ENCODE results near the gene AOPEP.
"Not testable (repeated sequence)": the region's sequence is repeated elsewhere in the genome, so short reads cannot be mapped to it uniquely, and the experiment has no call there.

The AOPEP gene

DNA sequence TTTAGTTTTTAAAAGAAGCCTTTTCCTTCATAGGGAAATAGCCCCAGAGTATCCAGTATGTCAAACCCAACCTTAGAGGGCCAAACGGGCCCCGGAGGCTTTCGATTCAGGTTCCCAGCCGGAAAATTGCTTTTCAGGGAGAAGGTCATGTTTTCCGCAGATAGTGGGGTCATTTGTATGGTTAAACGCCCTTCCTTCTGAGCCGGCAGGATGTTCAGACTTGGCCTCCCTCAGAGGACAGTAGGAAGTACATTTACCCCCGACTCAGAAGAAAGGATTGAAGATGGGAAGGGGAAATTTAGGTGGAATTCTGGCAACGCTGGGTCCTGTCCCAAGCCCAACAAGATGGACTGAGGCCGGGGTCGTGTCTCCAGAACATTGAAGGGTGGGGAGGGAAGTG lies 195.2 kb downstream of the AOPEP start:
- no peak for DNase-seq

- DNase-seq = no peak
Observed at GRCh38 chr9:94922098-94922607, 195.7 kb downstream of the AOPEP start.

DNA sequence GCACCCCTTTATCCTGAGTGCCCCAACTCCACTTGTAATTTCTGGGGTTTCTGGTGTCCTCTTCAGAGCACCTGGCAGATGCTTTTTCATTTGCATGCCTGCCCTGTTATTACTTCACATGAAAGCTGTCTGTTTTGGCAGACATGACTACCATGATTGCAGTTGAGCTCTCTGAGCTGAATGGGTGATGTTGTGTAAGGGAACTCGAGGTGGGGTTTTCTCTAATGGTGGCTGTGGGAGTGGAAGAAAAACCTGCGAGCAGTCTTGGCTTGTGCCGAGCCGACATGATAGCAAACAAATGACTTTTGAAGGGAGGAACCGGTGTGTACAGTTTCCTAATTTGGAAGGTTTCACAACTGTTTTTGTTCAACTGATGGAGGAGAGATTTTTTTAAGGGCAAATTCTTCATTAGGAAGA lies 196.2 kb downstream of the AOPEP start:
- peak in 2 of 3 donors; percentile 4 to 5 for DNase-seq

DNA sequence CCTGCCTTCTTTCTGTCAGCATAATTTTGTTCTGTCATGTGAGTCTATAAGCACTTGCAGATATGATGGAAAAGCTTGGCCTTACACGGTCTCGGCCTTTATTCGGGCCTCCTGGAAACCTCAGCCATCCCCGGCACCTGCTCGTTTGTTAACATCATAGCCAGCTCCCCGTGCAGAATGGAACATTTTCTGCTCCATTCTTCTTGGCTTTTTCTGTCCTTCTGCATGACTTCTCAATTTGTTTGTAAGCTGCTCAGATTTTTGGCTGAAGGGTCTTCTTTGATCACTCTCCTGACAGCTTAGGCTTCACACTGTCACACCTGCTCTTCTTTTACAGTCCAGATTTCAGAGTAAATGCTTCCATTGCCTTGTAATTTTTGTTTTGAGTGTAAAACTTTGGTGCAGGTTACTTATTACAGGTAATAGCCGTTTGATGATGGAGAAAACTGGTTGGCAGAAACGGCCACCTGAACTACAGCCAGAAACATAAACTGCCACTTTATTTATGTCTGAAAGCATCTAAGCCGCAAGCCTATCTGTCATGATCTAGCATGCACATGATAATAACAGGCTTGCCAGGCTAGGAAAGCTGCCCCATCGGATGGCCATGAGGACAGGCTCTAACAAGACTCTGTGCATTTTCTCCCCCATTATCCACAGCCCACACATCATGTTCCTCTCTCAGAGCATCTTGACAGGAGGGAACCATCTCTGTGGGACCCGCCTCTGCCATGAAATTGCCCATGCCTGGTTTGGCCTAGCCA lies 197.0 kb downstream of the AOPEP start:
- DNase-seq = no peak

- DNase-seq = no peak
Observed at GRCh38 chr9:94925751-94926430, 199.4 kb downstream of the AOPEP start.

DNA sequence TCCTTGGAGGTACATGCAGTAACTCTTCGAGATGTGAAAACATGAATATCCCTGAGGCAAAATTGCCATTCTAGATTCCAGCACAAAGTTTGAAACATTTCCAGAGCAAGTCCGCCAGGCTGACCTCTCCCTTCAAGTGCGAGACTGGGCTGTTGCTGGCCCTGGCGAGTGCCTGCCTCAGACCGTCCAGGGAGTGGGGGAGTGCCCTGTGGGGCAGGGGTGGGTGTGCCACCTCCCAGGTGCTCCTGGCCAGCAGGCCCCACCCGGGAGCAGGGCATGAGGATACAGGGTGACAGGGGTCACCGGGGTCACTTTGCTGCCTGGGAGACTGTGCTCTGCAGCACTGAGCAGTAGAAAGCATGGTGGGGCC lies 199.9 kb downstream of the AOPEP start:
- DNase-seq = no peak

DNA sequence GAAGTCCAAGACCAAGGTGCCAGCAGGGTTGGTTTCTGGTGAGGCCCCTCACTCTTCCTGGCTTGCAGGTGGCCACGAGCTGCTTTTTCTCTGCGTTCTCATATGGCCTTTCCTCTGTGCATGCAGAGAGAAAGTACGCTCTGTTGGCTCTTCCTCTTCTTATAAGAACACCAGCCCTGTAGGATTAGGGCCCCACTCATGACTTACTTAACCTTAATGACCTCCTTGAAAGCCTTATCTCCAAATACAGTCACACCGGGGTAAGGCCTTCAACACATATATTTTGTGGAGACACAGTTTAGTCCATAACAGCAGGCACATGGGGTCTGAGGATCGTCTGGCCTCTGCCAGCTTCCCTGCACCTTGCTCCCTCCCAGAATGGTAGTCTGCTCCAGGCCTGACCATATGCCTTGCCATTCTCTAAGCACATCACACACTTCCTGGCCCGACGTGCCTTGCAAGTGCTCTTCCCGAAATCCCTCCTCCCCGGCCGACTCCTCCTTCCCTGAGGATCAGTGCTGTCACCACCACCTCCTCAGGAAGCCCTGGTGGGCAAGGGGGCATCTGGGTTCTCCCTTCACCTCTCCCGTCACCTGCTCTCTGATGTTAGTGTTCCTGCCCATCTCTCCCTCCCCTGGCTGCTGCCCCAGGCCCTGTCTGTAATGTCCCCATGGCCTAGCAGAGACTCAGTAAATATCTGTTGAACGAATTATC lies 200.7 kb downstream of the AOPEP start:
- DNase-seq = no peak

GRCh38 chr9:94927762-94928670 lies 201.5 kb downstream of the AOPEP start:
- no peak for DNase-seq

GRCh38 chr9:94928691-94929368 lies 202.3 kb downstream of the AOPEP start:
- no peak for DNase-seq

DNA sequence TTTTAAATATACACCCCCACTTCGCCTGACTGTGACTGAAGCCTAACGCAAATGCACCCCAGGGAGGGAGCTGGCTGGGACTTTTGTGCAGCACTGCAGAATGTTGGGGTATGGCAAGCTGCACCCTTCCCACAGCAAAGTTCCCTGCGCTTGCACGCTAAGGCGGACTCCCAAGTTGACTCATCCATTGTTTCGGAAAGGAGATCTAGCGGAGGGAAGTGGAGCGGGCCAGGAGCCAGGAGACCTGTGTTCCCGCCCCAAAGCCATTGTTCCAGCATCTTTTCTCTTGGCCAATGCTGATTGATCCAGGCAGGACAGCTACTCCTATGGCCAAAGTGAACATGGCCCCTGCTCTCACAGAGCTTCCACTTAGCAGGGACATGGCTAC lies 202.9 kb downstream of the AOPEP start:
- DNase-seq = no peak

GRCh38 chr9:94931036-94931633 lies 204.6 kb downstream of the AOPEP start:
- DNase-seq = no peak

DNA sequence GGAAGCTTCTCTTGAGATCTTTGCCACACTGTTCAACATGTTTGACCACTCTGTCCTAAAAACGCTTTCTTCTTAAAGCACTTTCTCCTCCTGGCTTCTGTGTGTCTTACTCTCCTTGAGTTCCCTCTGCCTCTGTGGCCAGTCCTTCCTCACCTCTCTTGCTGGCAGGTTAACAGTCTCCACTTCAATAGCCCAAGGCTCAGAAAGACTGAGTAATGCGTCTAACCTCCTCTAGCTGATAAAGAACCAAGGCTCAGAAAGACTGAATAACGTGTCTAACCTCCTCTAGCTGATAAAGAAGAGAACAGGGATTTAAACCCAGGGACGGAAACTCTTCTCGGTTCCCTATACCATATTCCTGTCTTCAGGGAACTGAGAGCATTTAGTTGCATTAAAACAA lies 205.2 kb downstream of the AOPEP start:
- no peak for DNase-seq

GRCh38 chr9:94932652-94933510 lies 206.4 kb downstream of the AOPEP start:
- no peak for DNase-seq

GRCh38 chr9:94933511-94933828 lies 207.0 kb downstream of the AOPEP start:
- no peak for DNase-seq

- no peak for DNase-seq
Observed at GRCh38 chr9:94934816-94935328, 208.4 kb downstream of the AOPEP start.

DNA sequence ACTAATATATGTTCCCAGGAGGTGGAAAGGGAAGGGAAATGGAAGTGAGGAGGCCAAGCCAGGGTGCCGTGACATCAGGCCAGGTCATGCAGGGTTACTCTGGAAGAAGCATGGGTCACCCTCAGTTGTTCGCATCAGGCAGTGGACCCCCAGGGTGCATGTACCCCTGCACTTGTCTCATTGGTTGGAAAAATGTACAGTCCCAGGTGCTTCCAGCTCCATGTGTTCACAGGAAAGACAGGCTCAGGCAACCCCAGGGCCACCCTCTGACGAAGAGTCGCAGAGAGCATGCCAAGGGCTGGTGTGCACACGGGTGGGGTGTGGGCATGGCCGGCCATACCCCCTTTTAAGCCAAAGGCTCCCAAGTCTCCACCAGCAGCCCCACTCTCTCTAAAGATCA lies 208.9 kb downstream of the AOPEP start:
- no peak for DNase-seq

GRCh38 chr9:94936419-94936818 lies 209.9 kb downstream of the AOPEP start:
- no peak for DNase-seq

- DNase-seq = peak; percentile 27 to 66 (median 50)
Observed at GRCh38 chr9:94937214-94937903, 210.9 kb downstream of the AOPEP start.

GRCh38 chr9:94938384-94938783 lies 211.9 kb downstream of the AOPEP start:
- no peak for DNase-seq

- not testable (repeated sequence) for DNase-seq
Observed at GRCh38 chr9:94940296-94940695, 213.8 kb downstream of the AOPEP start.

All from suppressor macrophage treated with lipopolysaccharide for 1 hour (primary cell).